ENCODE measurements around the gene TRPM3. TPM values are rescaled to one million over a fixed set of nuclear protein-coding genes. Genes with fewer than 3 reads are reported as not detected.

Gene TRPM3
- total RNA-seq, 3 donors from 2014 or later (not counting 1 experiment from before 2014, with no cell fraction given), result not detected

DNA sequence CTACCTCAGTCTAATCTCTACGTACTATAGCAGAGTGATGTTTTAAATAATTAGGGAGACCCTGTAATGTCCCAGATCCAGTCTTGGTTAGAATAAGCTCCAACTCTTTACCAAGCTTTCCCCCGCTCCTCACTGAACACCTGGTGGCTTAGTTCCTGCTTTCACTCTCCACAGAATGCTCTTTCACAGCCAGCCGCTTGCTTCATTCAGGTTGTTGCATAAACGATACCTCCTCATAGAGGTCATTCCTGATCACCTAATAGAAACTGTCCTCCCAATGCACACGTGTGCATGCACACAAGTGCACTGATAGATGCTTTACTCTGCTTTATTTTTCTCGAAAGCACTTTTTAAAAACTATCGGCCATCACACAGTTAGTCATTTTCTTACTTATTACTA lies 298.1 kb downstream of the TRPM3 start:
- Mint-ChIP-seq H3K36me3 (no peaks in the 10 kb centered on the region), H3K27ac (no peak overlapping the region), H3K27me3 (ENCODE audit: low read depth in 2 of 2) (peaks cover 0 to 5% of the 10 kb centered on the region in 2 donors), H3K4me1 (no peaks in the 10 kb centered on the region), H3K9me3 (no peaks in the 10 kb centered on the region), H3K4me3 (no peak overlapping the region)
- 81% methylated on average over 6 of the region's 7 CpGs for WGBS (ENCODE audit: insufficient coverage)
- no peaks in the 10 kb centered on the region for H3K36me3 ChIP-seq (ENCODE audit: control insufficient read depth, insufficient read depth, low read length)
- H3K27ac ChIP-seq (ENCODE audit: low read length), result no peak overlapping the region
- no peaks in the 10 kb centered on the region for H3K9me3 ChIP-seq (ENCODE audit: control insufficient read depth, insufficient read depth, low read length)
- DNase-seq (no peak), ATAC-seq (no peak)
- H3K4me3 ChIP-seq (ENCODE audit: low read length), result no peak overlapping the region
- intact Hi-C loops (cut with micrococcal nuclease), result no loop called here
- TF ChIP-seq, protein P1, sequence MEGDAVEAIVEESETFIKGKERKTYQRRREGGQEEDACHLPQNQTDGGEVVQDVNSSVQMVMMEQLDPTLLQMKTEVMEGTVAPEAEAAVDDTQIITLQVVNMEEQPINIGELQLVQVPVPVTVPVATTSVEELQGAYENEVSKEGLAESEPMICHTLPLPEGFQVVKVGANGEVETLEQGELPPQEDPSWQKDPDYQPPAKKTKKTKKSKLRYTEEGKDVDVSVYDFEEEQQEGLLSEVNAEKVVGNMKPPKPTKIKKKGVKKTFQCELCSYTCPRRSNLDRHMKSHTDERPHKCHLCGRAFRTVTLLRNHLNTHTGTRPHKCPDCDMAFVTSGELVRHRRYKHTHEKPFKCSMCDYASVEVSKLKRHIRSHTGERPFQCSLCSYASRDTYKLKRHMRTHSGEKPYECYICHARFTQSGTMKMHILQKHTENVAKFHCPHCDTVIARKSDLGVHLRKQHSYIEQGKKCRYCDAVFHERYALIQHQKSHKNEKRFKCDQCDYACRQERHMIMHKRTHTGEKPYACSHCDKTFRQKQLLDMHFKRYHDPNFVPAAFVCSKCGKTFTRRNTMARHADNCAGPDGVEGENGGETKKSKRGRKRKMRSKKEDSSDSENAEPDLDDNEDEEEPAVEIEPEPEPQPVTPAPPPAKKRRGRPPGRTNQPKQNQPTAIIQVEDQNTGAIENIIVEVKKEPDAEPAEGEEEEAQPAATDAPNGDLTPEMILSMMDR (IDR thresholded peaks at IDR 0.05), result no peak
- H3K27me3 ChIP-seq (ENCODE audit: control insufficient read depth, insufficient read depth, low read length), result no peaks in the 10 kb centered on the region
- H3K4me1 ChIP-seq (ENCODE audit: control insufficient read depth, insufficient read depth, low read length), result no peaks in the 10 kb centered on the region

DNA sequence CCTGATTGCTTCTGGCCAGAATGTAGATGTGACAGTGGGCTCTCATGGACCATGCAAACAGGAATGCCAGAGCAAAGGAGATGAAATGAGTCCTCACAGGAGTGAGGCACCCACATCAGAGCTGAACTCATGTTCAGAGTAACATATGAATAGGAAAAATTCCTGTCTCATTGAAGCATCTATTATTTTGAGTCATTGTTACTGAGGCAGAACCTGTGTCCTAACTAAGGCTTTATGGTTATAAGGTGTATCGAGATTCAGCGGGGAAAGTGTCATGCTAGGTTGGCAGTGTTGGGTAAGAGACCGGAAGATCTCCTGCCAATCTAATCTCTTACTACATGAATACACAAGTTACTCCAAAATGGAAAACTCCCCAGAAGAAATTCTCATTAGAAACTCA lies 304.1 kb downstream of the TRPM3 start:
- Mint-ChIP-seq H3K27me3 (ENCODE audit: low read depth in 2 of 2) (peaks cover 0 to 2% of the 10 kb centered on the region in 2 donors), H3K4me1 (no peaks in the 10 kb centered on the region), H3K36me3 (no peaks in the 10 kb centered on the region), H3K9me3 (no peaks in the 10 kb centered on the region), H3K27ac (no peak overlapping the region), H3K4me3 (no peak overlapping the region)
- H3K9me3 ChIP-seq (ENCODE audit: control insufficient read depth, insufficient read depth, low read length), result no peaks in the 10 kb centered on the region
- H3K27me3 ChIP-seq (ENCODE audit: control insufficient read depth, insufficient read depth, low read length), result no peaks in the 10 kb centered on the region
- TF ChIP-seq, protein P1 (IDR thresholded peaks at IDR 0.05), result no peak
- no peak for ATAC-seq
- intact Hi-C loops (cut with micrococcal nuclease), result no loop called here
- DNase-seq, result no peak
- no peaks in the 10 kb centered on the region for H3K36me3 ChIP-seq (ENCODE audit: control insufficient read depth, insufficient read depth, low read length)
- H3K4me1 ChIP-seq (ENCODE audit: control insufficient read depth, insufficient read depth, low read length), result no peaks in the 10 kb centered on the region
- H3K4me3 ChIP-seq (ENCODE audit: low read length), result no peak overlapping the region
- no peak overlapping the region for H3K27ac ChIP-seq (ENCODE audit: low read length)
- WGBS (ENCODE audit: insufficient coverage), result 100% methylated on average over 2 of the region's 3 CpGs

DNA sequence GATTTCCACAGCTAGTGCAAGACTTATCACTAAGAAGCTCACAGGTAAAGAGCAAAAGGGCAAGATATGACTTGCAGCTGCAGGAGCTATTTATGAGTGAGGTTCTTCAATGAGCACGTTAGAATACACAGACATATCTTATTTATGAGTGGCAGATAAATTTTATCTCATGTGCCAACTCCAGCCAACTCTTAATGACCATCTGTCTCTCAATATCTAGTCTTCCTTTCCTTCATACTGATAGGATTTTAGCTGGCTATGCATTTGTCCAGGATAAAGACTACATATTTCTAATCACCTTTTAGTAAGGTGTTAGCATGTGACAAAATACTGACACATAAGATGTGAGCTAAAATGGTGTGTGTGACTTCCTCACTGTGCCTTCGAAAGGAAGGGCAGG lies 304.5 kb downstream of the TRPM3 start:
- no peak overlapping the region for H3K4me3 Mint-ChIP-seq
- H3K27me3 Mint-ChIP-seq (ENCODE audit: low read depth in 2 of 2), result no peaks in the 10 kb centered on the region
- Histone ChIP-seq H3K27ac (ENCODE audit: low read length) (no peak overlapping the region), H3K36me3 (ENCODE audit: control insufficient read depth, insufficient read depth, low read length) (no peaks in the 10 kb centered on the region), H3K4me1 (ENCODE audit: control insufficient read depth, insufficient read depth, low read length) (no peaks in the 10 kb centered on the region), H3K9me3 (ENCODE audit: control insufficient read depth, insufficient read depth, low read length) (no peaks in the 10 kb centered on the region), H3K4me3 (ENCODE audit: low read length) (no peak overlapping the region), H3K27me3 (ENCODE audit: control insufficient read depth, insufficient read depth, low read length) (no peaks in the 10 kb centered on the region)
- H3K36me3 Mint-ChIP-seq, result no peaks in the 10 kb centered on the region
- WGBS (ENCODE audit: insufficient coverage), result 18% methylated on average over 1 of the region's 2 CpGs
- TF ChIP-seq, protein P1 (IDR thresholded peaks at IDR 0.05), result no peak
- H3K27ac Mint-ChIP-seq, result no peak overlapping the region
- no peaks in the 10 kb centered on the region for H3K9me3 Mint-ChIP-seq
- intact Hi-C loops (cut with micrococcal nuclease), result no loop called here
- DNase-seq, result no peak
- H3K4me1 Mint-ChIP-seq, result no peaks in the 10 kb centered on the region
- ATAC-seq, result no peak

DNA sequence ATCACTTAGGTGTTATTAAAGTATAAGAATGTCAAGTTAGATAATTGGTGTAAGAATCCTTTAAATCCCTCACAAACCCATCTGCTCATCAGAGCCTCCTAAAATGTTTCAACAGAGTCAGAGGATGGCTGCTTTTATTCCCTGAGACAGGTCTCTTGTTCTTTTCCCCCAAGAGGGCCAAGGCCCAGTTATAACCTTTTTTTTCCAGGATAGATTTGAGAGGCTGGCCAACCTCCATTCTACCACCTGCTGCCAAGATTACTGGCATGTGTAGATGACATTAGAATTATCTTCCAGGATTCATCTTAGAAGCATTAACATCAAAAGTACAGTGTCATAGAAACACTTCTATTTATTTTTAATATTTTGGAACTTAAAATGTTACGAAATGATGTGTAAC lies 305.1 kb downstream of the TRPM3 start:
- no peak overlapping the region for H3K4me3 ChIP-seq (ENCODE audit: low read length)
- H3K4me3 Mint-ChIP-seq, result no peak overlapping the region
- ATAC-seq (no peak), DNase-seq (no peak)
- no peaks in the 10 kb centered on the region for H3K27me3 Mint-ChIP-seq (ENCODE audit: low read depth in 2 of 2)
- no peaks in the 10 kb centered on the region for H3K4me1 Mint-ChIP-seq
- no peaks in the 10 kb centered on the region for H3K36me3 ChIP-seq (ENCODE audit: control insufficient read depth, insufficient read depth, low read length)
- WGBS (ENCODE audit: insufficient coverage), result 50% methylated on average over 1 of the region's 1 CpG
- no peaks in the 10 kb centered on the region for H3K27me3 ChIP-seq (ENCODE audit: control insufficient read depth, insufficient read depth, low read length)
- no peaks in the 10 kb centered on the region for H3K9me3 ChIP-seq (ENCODE audit: control insufficient read depth, insufficient read depth, low read length)
- TF ChIP-seq, protein P1 (IDR thresholded peaks at IDR 0.05), result no peak
- intact Hi-C loops (cut with micrococcal nuclease), result no loop called here
- no peak overlapping the region for H3K27ac ChIP-seq (ENCODE audit: low read length)
- H3K9me3 Mint-ChIP-seq, result no peaks in the 10 kb centered on the region
- no peaks in the 10 kb centered on the region for H3K4me1 ChIP-seq (ENCODE audit: control insufficient read depth, insufficient read depth, low read length)
- no peak overlapping the region for H3K27ac Mint-ChIP-seq
- H3K36me3 Mint-ChIP-seq, result no peaks in the 10 kb centered on the region
